SK-N-SH (cell line): ENCODE data around the gene MOB1A. TPM values are rescaled to one million over a fixed set of nuclear protein-coding genes. Genes with fewer than 3 reads are reported as not detected.

Experiments
- CTCF ChIA-PET: fragments of 300-600, 350-600 bp; formaldehyde crosslinking; extraction: SDS; loops from one replicate; lab custom pipeline; 2021; lab: Yijun Ruan, JAX
- POLR2A ChIA-PET: fragments of 350-600 bp; sonication (Branson Sonifier 250); formaldehyde crosslinking; extraction: SDS; loops from one replicate; lab custom pipeline; 2020; ENCODE audit warnings: antibody characterized with exemption, inconsistent platforms; lab: Yijun Ruan, JAX
- DNase-seq: peaks from one replicate; pipeline ENCODE4 v3.0.0; 2012
- H2AFZ ChIP-seq: fragments of 200-600 bp; sonication (generic); 2 replicates; pipeline ENCODE4 v1.8.1; 2016; ENCODE audit warnings: antibody characterized with exemption, mild to moderate bottlenecking, low read depth
- H3F3A ChIP-seq: fragments of 200-600 bp; sonication (generic); replicated peaks from 2 replicates; pipeline ENCODE3; 2016; ENCODE audit warnings: antibody characterized with exemption, mild to moderate bottlenecking; ENCODE audit not compliant: insufficient read depth
- H3K27ac ChIP-seq, 2 experiments: fragments of 200-500 bp in 1 of 2; fragments of 200-600 bp in 1 of 2; sonication (Bioruptor generic) in 1 of 2; sonication (generic), shearing (Covaris generic) in 1 of 2; 2 replicates each; pipeline versions ENCODE4 v1.5.1 to v1.6.1; 2014 to 2016; ENCODE audit warnings: low read depth in 2 of 2, inconsistent platforms in 1 of 2, low read length in 1 of 2, mild to moderate bottlenecking in 1 of 2, mixed read lengths in 1 of 2
- H3K27me3 ChIP-seq: fragments of 200-600 bp; sonication (generic), shearing (Covaris generic); 2 replicates; pipeline ENCODE4 v1.6.1; 2016; ENCODE audit warnings: mixed run types; ENCODE audit not compliant: insufficient read depth
- H3K36me3 ChIP-seq, 2 experiments: fragments of 200-500 bp in 1 of 2; fragments of 200-600 bp in 1 of 2; sonication (Bioruptor generic) in 1 of 2; sonication (generic) in 1 of 2; replicated peaks in 1 of 2; 2 replicates each; pipeline versions ENCODE3 to v1.5.1; 2014 to 2016; ENCODE audit warnings: low read length in 1 of 2, mild to moderate bottlenecking in 1 of 2; ENCODE audit not compliant: insufficient read depth in 2 of 2, control insufficient read depth in 1 of 2
- H3K4me1 ChIP-seq, 2 experiments: fragments of 200-500 bp in 1 of 2; fragments of 200-600 bp in 1 of 2; sonication (Bioruptor generic) in 1 of 2; sonication (generic), shearing (Covaris generic) in 1 of 2; 2 replicates each; pipeline versions ENCODE4 v1.5.1 to v1.6.1; 2014 to 2016; ENCODE audit warnings: low read depth in 1 of 2, low read length in 1 of 2, mixed run types in 1 of 2; ENCODE audit not compliant: insufficient read depth in 2 of 2, control insufficient read depth in 1 of 2
- H3K4me2 ChIP-seq: fragments of 200-600 bp; sonication (generic), shearing (Covaris generic); 2 replicates; pipeline ENCODE4 v1.6.1; 2017; ENCODE audit warnings: mixed run types
- H3K4me3 ChIP-seq, 2 experiments: fragments of 200-500 bp in 1 of 2; fragments of 200-600 bp in 1 of 2; sonication (Bioruptor generic) in 1 of 2; sonication (generic), shearing (Covaris generic) in 1 of 2; 2 replicates each; pipeline versions ENCODE4 v1.5.1 to v1.8.1; 2014 to 2016; ENCODE audit warnings: low read depth in 2 of 2, inconsistent platforms in 1 of 2, low read length in 1 of 2, mild to moderate bottlenecking in 1 of 2, mixed read lengths in 1 of 2, moderate library complexity in 1 of 2
- H3K79me2 ChIP-seq: fragments of 200-600 bp; sonication (generic); 2 replicates; pipeline ENCODE4 v1.8.1; 2017; ENCODE audit warnings: mild to moderate bottlenecking; ENCODE audit not compliant: insufficient read depth
- H3K9ac ChIP-seq: fragments of 200-600 bp; sonication (generic); 2 replicates; pipeline ENCODE4 v1.6.1; 2017; ENCODE audit warnings: mixed run types
- H3K9me2 ChIP-seq: fragments of 200-600 bp; sonication (generic); 2 replicates; pipeline ENCODE4 v1.6.1; 2017; ENCODE audit warnings: mixed run types
- H3K9me3 ChIP-seq: fragments of 200-600 bp; sonication (generic); 2 replicates; pipeline ENCODE4 v1.6.1; 2017; ENCODE audit warnings: mixed run types, mild to moderate bottlenecking, moderate library complexity
- H4K20me1 ChIP-seq: fragments of 200-600 bp; sonication (generic); 2 replicates; pipeline ENCODE4 v1.6.1; 2017; ENCODE audit warnings: mild to moderate bottlenecking, mixed run types; ENCODE audit not compliant: insufficient read depth
- CTCF ChIP-seq: fragments of 200-600 bp; sonication (generic); IDR thresholded peaks from 2 replicates; pipeline ENCODE4 v1.6.1; 2017; ENCODE audit warnings: antibody characterized with exemption, mild to moderate bottlenecking, moderate library complexity
- ELF1 ChIP-seq: IDR thresholded peaks from 2 replicates; pipeline ENCODE4 v1.4.0; 2012
- FOXM1 ChIP-seq: IDR thresholded peaks from 2 replicates; pipeline ENCODE4 v1.4.0; 2012; ENCODE audit warnings: low read depth, mild to moderate bottlenecking
- MEF2A ChIP-seq: IDR thresholded peaks from 2 replicates; pipeline ENCODE4 v1.4.0; 2012; ENCODE audit warnings: low read depth, borderline replicate concordance
- MXI1 ChIP-seq: IDR thresholded peaks from 2 replicates; pipeline ENCODE4 v1.6.1; 2012; ENCODE audit warnings: mild to moderate bottlenecking, low read depth, low read length, improper control_type of control experiment
- NFIC ChIP-seq: IDR thresholded peaks from 2 replicates; pipeline ENCODE4 v1.4.0; 2012; ENCODE audit warnings: borderline replicate concordance
- POLR2AphosphoS5 ChIP-seq: IDR thresholded peaks from 2 replicates; pipeline ENCODE4 v1.6.1; 2012; ENCODE audit warnings: low read depth, low read length
- RAD21 ChIP-seq: IDR thresholded peaks from 2 replicates; pipeline ENCODE4 v1.6.1; 2012; ENCODE audit warnings: mild to moderate bottlenecking, low read length
- RCOR1 ChIP-seq: fragments of 150-350 bp; IDR thresholded peaks from 2 replicates; pipeline ENCODE4 v1.6.1; 2017; ENCODE audit warnings: antibody characterized with exemption, low read length
- REST ChIP-seq: IDR thresholded peaks from 2 replicates; pipeline ENCODE4 v1.6.1; 2012; ENCODE audit warnings: mild to moderate bottlenecking, low read depth, low read length, moderate library complexity
- RFX5 ChIP-seq: IDR thresholded peaks from 2 replicates; pipeline ENCODE4 v1.6.1; 2012; ENCODE audit warnings: mild to moderate bottlenecking, improper control_type of control experiment, low read length
- SIN3A ChIP-seq: IDR thresholded peaks from 2 replicates; pipeline ENCODE4 v1.6.1; 2012; ENCODE audit warnings: low read depth, mild to moderate bottlenecking, low read length, moderate library complexity, borderline replicate concordance
- SMC3 ChIP-seq: IDR thresholded peaks from 2 replicates; pipeline ENCODE4 v1.6.1; 2012; ENCODE audit warnings: low read depth, low read length, improper control_type of control experiment
- TAF1 ChIP-seq: IDR thresholded peaks from 2 replicates; pipeline ENCODE4 v1.6.1; 2012; ENCODE audit warnings: low read depth, mild to moderate bottlenecking, low read length, moderate library complexity, borderline replicate concordance
- TCF12 ChIP-seq: IDR thresholded peaks from 2 replicates; pipeline ENCODE4 v1.4.0; 2012
- YY1 ChIP-seq: IDR thresholded peaks from 2 replicates; pipeline ENCODE4 v1.4.0; 2012; ENCODE audit warnings: low read depth, mild to moderate bottlenecking
- WGBS: methylation state at CpG from one replicate; pipeline ENCODE4 v1.1.6; 2017; ENCODE audit warnings: low lambda C conversion rate; 5-methylcytosine and 5-hydroxymethylcytosine counted together
- polyA plus RNA-seq, 3 experiments: library from polyadenylated mRNA; depleted of rRNA; stranded (reverse); fragments of >200 nt; gene quantifications; 2 replicates each; pipeline ENCODE4 v1.2.3, GENCODE V29; 2012

The MOB1A gene
- polyA plus RNA-seq, 1 of the 3 experiments (the other 2 are of a cell fraction) = 15.3 TPM

- CTCF ChIA-PET = interaction anchor here (1.3 kb wide), 1 partner anchor 17 kb away, joined by 5 read pairs; the partner anchor contains the start of gene MTHFD2
- H3K4me3 ChIP-seq = no peak overlapping the region
Measured at GRCh38 chr2:74181739-74182138, 3.1 kb upstream of the MOB1A start.

GRCh38 chr2:74179063-74179865 lies 585 bp upstream of the MOB1A start:
- H2AFZ ChIP-seq = peak overlapping the region; percentile 89
- H3K79me2 ChIP-seq = peaks cover 42% of the 10 kb centered on the region
- whole genome bisulfite sequencing = 53% methylated on average over 25 of the region's 25 CpGs
- TF ChIP-seq SMC3 (no peak), RCOR1 (no peak), TAF1 (peak; percentile 38), ELF1 (no peak), RAD21 (no peak), SIN3A (no peak), CTCF (peak; percentile 61), POLR2AphosphoS5 (peak; percentile 95), TCF12 (no peak), YY1 (no peak), MXI1 (peak; percentile 11; the same call in 1 of the 2 replicates)
- no peaks in the 10 kb centered on the region for H3K9me2 ChIP-seq
- peak overlapping the region; percentile 99; the same call in 1 of the 2 replicates for H3K9ac ChIP-seq
- peaks cover 0 to 28% of the 10 kb centered on the region in 2 experiments for H3K36me3 ChIP-seq
- H3K9me3 ChIP-seq = no peaks in the 10 kb centered on the region
- peak overlapping the region; percentile 47 to 94 for H3K27ac ChIP-seq
- H3K4me2 ChIP-seq = peak overlapping the region; percentile 72
- ChIA-PET POLR2A (interaction anchor here (0.7 to 2.6 kb wide), 13 partner anchors 11 to 442 kb away, joined by 3 to 24 read pairs (median 5); partner anchors contain the start of genes BOLA3, C2orf81, MTHFD2 and STAMBP), CTCF (interaction anchor here (0.8 to 2.0 kb wide), 10 partner anchors 10 to 388 kb away, joined by 3 to 9 read pairs (median 4); partner anchors contain the start of gene MTHFD2)
- H4K20me1 ChIP-seq = peaks cover 39% of the 10 kb centered on the region
- no peak for DNase-seq
- no peaks in the 10 kb centered on the region for H3K27me3 ChIP-seq
- peak overlapping the region; percentile 71 to 96 for H3K4me3 ChIP-seq
- peaks cover 4 to 6% of the 10 kb centered on the region in 2 experiments; a peak in 3 of 4 replicates for H3K4me1 ChIP-seq
- peaks cover 24% of the 10 kb centered on the region for H3F3A ChIP-seq

More at GRCh38 chr2:74181739-74182138, 3.1 kb upstream of the MOB1A start:
- Histone ChIP-seq H3K27ac (no peak overlapping the region; a peak in 1 of 4 replicates), H3K79me2 (peaks cover 18% of the 10 kb centered on the region), H3K27me3 (no peaks in the 10 kb centered on the region), H2AFZ (peak overlapping the region; percentile 70; the same call in 1 of the 2 replicates), H3K9ac (no peak overlapping the region), H4K20me1 (peaks cover 14% of the 10 kb centered on the region), H3K9me3 (no peaks in the 10 kb centered on the region), H3K36me3 (peaks cover 0 to 3% of the 10 kb centered on the region in 2 experiments), H3K4me2 (no peak overlapping the region), H3K9me2 (no peaks in the 10 kb centered on the region), H3K4me1 (peaks cover 4 to 6% of the 10 kb centered on the region in 2 experiments; a peak in 2 of 4 replicates), H3F3A (peaks cover 24% of the 10 kb centered on the region)
- WGBS = 50% methylated on average over 7 of the region's 7 CpGs
- POLR2A ChIA-PET = interaction anchor here (1.2 kb wide), 1 partner anchor 17 kb away, joined by 5 read pairs; the partner anchor contains the start of gene MTHFD2
- peak; percentile 41 for DNase-seq
- no peak for TF ChIP-seq REST
- TF ChIP-seq MEF2A = no peak
- no peak for TF ChIP-seq FOXM1
- no peak for TF ChIP-seq RFX5
- no peak for TF ChIP-seq NFIC
- TF ChIP-seq SMC3 = no peak
